GM21447 (cell line): Measurements from ENCODE around the gene UNC5C.

ENCODE experiments used
- ATAC-seq: cut with Tn5 transposase; IDR thresholded peaks from one replicate; pipeline ENCODE4 v1.9.1; 2021; ENCODE audit not compliant: unreplicated experiment

UNC5C gene

DNA sequence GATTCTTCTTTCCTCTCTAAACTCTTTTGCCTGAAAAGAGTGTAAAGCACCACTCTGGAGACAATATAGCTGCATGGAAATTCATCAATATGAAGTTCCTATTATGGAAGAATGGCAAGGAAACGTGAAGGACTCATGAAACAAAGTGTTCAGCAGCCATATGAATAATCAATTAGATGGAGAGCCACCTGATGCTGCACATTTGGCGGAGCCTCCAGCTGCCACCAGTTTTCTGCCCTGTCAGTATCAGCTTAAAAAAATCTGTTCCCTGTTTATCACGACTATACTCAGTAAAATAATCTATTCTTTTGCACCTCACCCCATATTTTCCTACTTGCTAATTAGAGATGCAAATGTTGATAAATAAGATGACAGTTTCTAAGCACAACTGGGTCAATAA lies 276.0 kb downstream of the UNC5C start:
- ATAC-seq, result no peak

DNA sequence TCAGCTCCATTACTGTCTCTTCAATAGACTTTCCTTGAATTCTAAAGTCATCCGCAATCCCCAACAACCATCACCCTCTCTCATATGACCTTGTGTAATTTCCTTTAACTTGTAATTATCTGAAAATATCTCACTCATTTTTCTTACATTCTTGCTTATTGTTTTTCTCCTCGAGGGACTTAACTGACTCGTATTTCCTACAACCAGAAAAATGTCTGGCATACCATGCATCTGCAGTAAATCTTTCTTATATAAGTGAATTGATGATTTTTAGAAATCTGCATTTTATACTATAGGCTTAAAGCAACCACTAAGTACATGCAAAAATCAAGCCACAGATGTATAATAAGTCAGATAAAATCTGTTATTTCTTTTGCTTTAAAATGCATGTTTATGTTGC lies 276.7 kb downstream of the UNC5C start:
- no peak for ATAC-seq

DNA sequence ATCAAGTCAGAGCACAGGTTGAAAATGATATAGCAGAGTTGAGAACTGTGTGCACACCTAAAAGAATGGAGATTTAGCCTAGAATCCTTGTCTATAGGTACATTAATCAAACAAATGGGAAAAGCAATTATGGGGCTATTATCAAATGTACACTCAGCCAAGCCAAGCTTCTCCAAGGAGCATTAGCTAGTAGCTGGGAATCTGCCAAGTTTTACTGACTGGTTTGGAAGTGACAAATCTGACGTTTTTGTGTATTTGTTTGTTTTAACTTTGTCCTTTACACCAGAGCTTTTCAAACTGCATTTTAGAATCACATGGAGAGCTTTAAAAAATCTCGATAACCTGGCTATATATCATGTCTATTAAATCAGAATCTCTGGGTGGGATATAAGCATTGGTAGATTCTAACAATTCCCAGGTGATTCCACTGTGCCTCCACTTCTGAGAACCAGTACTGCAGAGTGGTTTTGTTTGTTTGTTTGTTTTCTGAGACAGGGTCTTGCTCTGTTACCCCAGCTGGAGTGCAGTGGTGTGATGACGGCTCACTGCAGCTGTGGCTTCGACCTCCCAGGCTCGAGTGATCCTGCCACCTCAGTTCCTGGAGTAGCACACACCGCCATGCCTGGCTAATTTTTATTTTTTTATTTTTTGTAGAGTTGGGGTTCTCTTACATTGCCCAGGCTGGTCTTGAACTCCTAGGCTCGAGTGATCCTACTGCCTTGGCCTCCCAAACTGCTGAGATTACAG lies 279.8 kb downstream of the UNC5C start:
- ATAC-seq, result no peak

DNA sequence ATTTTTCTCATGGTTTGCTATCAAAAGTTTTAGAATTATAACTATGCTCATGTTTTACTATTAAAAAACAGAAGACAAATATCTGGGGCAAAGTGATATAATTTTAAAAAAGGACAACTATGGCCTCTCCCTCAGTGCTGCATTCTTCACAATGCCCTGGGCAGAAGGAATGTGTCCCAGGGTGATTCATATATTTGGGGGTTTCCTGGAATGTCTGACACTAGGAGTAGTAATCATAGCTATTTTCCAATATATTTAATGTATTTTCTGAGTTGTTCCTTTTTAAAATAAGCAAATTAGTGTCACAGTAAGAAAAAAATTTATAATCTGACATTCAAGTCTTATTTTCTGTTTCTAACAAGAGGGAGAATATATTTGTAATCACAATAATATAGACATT lies 281.7 kb downstream of the UNC5C start:
- no peak for ATAC-seq

DNA sequence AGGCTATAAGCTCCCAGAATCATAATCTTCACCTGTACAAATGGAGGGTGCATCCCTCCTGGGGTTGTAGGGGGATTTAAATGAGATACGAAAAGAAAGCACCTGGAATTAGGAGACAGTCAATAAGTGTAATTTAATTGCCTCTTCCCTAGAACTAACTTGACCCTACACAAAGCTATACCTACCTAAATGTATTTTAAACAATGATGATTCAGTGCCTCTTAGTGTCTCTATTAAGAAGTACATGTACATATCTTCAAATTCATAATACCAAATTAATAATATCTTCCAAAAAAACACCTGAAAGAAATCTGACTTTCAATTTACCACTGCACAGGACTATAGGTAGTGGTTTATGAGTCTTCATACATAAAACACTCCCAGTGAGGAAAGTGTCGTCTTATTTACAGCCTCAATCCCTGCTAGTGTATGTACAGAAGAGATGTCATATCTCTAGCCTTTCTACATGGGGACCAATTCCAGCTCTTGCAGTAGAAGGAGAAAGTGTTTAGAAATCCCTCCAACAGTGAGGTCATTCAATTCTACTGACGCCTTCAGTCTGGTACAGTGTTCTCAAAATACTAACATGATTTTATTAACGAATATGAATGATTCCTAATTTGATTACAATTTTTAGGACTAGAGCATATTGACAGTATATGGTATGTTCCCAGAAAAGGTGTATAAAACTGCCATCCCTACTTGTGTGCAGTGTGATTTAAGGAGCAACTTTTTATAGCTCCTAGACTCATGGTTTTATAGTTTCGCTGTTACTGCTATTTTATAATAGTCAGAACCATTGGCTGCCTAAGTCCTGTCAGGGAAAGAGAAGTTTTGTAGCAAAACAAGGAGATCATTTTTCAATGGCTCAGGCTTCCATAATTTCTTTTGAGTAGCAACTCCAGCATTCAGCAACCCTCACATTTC lies 282.7 kb downstream of the UNC5C start:
- no peak for ATAC-seq

DNA sequence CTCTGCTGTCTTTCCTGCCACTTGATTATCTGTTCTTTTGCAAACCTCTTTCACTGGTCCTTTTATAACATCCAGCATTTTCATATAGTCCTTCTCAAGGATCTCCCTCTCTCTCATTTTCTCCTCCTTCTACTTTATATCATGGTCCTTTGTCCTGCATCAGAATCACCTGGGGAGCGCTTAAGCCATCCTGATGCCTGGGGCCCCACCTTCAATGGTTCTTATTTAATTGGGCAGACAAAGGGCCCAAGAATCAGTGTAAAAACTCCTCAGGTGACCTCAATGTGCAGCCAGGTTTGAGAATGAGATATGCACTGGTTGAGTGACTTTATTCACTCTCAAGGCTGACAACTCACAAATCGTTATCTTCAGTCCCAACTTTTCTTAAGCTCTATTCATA lies 283.9 kb downstream of the UNC5C start:
- ATAC-seq, result no peak

DNA sequence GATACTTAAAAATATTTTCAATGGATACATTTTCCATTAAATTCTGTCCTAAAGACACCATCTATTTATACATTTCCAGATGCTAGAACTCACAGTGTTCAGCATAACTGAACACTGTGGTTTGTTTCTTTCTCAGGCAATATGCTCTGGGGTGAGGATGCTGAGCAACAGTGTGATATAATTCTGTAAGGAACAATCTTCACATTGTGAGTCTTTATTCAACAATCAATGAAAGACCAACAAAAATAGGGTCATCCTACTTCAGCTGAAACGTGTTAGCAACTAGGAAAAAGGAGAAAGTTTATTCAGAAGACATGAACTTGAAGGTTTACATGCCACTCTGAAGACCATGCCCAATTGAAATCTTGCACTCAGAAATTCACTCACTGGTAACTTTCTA lies 284.8 kb downstream of the UNC5C start:
- no peak for ATAC-seq

DNA sequence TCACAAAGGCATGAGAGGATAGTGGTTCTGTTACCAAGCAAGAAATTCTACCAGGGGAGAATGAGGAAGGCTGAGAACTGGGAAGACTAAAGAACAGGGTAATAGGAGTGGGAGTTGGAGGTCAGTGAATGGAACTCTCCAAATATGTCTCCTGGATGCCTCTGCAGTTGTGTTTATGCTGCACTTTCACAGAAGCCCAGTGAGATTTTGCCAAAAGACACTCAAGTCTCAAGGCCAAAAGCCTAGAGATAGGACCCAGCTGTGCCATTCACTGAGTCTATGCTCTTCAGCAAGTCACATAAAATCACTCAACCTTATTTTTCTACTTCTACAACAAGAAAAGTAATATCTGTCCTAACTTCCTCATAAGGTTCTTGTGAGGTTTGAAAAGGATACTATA lies 285.4 kb downstream of the UNC5C start:
- ATAC-seq, result no peak

DNA sequence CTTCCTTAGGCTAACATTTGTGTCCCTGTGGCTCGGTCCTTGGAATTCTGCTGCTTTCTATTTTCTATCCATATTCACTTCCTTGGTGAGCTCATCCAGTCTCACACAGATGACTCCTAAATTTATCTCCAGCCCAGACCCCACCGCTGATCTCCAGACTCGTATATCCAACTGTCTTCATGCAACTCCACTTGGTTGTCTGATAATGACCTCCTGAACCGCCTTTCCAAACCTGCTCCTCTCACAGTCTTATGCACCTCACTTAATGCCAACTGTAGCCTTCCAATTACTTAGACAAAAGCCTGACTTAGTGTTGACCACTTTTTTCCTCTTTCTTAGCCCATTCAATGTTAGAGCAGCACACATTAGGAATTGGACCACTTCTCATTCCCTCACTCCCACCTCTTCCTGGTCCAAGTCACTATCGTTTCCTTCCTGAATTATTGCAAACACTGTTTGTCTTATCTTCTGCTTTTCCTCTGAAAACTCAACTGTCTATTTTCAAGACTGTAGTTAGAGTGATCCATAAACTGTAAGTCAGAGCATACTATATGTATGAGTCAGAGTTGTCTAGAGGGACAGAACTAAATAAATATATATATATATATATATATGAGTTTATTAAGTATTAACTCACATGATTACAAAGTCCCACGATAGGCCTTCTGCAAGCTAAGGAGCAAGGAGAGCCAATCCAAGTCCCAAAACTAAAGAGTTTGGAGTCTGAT lies 292.5 kb downstream of the UNC5C start:
- ATAC-seq, result no peak

DNA sequence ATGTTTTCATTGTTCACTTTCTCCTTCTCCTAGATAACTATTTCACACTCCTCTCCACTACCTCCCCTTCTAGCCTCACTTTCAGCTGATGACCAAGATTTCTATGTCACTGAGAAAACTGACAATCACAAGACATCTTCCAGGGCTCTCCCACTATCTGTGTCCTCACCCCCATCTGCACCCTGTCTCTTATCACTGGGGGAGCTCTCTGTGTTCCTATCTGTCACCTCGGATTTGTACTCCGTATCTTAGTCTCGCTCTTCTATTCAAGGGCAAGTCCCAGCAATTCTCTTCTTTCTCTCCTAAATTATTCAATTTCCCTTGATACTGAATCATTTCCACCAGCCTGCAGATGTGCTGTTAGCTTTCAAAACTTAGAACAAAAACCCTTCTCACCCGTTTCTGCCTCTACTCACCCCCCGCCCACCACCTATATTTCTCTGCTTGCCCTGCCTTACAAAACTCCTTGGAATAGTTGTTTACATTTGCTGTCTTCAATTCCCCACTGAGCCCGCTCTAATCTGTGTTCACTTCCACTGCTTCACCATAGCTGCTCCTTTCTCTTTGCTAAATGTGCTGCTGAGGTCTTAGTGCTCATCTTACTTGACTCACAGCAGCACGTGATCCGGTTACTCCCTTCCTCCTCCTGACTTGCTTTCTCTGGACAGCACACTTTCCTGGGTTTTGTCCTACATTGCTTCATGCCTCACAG lies 293.2 kb downstream of the UNC5C start:
- ATAC-seq, result no peak

DNA sequence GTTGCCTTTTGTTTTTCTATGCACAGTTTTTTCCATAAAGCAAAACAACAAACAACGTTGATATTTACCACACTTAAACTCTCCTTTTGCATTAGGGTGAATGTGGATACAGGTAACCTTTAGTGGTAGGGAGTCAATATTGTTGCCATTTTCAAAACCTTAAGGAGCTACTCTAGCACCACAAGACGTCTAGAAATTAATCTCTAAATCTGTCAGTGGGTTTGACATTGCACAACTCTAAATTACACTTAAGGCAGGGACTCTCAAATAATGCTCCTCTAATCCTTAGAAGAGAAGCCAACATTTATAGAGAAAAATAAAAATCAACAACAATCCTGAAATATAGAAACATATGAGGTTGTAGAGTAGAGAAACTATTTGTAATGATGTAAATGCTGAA lies 297.2 kb downstream of the UNC5C start:
- ATAC-seq, result no peak

DNA sequence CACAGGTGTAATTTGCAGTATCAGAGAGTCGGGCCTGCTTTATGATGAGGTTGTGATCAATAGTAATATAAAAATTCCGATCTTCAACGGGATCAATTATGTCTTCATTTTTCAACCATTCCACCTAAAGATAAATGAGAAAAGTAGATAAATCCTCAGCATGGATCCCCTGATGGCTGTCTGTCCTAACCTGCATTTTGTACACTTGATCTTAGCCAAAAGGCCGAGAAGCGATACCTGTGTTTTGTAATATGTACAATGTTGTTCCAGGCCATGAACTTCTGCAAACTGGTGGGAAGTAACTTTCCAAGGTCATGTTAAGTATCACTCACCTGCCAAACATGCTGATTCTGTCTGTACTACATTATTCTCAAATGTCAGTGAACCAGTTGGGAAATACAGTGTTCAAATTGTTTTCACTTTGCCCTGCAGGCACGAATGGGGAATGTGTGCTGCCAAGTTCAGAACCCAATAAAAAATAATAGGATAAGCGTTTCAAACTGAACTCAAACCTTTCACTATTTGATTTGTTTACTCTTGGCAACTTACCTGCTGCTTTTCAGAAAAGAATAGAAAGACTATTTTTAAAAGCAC lies 298.1 kb downstream of the UNC5C start:
- ATAC-seq, result no peak

DNA sequence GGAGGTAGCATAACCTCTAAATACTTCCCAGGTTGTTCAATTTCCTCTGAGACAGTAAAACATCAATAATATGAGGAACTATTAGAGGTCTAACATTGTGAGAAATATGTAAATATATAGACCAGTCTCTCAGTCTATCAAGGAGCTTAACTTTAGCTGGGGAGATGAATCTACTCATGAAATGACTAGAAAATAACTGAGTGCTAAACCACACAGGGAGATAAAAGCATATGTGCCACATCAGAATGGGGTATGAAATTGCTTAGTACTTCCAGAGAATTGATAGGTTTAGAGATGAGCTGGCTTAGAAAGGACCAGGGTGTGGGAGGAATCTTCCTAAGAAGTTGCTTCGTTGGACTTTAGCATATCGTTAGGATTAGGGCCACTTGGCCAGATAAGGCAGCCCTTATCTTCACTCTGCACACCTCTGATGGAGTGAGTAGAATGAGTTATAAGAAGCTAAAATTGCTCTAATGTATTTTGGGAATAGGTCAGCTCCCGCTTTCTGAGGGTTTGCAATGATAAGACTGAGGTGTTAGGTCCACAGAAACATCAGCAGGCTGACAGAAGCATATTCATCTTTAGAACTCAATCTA lies 299.2 kb downstream of the UNC5C start:
- ATAC-seq, result no peak

DNA sequence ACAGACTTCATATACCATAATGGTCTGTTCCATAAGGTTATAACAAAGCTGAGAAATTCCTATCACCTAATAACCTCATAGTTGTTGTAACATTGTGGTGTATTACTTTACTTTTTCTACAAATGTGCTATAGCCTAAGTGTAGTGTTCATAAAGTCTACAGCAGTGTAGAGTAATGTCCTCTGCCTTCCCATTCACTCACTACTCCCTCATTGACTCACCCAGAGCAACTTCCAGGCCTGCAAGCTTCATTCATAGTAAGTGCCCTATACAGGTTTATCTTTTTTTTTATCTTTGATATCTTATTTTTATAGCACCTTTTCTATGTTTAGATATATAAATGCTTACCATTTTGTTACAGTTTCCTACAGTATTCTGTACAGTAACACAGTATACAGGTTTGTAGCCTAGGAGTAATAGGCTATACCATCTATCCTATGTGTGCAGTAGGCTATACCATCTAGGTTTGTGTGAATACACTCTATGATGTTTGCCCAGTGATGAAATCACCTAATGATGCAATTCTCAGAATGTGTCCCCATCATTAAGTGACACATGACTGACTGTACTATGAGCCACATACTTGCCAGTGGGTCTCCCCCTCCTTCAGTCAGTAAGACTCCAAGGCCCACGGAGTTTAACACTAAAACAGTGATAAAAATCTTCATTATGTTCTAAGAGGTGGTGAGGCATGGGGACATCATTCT lies 299.9 kb downstream of the UNC5C start:
- ATAC-seq, result no peak

DNA sequence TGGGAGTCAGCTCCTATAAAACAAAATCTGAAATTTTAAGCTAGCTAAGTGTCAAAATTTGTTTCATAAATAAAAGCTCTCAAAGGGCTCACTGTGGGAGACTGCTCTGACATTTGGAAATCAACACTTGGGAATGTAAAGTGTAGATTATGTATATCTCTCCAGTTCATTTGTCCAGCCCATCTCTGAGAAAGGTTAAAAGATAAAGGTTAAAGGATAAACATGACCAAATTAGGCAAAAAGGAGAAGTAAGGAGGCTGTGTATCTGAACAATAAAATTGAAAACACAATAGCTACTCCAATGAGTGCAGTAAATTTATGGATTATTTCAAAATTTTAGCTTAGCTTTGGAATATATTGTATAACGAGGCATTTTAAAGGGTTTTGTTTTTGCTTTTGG lies 304.9 kb downstream of the UNC5C start:
- no peak for ATAC-seq

DNA sequence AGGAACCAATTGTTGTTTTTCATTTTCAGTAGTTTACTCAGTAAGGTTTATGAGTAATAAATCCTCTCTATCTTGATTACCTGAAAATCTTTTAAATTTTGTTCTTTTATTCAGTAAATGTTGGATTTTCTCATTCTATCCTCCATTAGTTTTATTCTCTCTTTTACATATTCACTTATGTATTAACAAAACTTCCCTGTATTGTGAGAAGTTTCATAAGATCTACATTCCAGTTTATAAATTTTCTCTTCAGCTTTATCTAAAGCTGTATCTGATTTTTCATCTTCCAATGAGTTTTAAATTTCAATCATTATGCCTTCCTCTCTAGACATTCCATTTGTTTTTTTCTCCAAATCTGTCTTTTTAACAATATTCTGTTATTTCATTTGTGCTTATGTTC lies 310.2 kb downstream of the UNC5C start:
- no peak for ATAC-seq

DNA sequence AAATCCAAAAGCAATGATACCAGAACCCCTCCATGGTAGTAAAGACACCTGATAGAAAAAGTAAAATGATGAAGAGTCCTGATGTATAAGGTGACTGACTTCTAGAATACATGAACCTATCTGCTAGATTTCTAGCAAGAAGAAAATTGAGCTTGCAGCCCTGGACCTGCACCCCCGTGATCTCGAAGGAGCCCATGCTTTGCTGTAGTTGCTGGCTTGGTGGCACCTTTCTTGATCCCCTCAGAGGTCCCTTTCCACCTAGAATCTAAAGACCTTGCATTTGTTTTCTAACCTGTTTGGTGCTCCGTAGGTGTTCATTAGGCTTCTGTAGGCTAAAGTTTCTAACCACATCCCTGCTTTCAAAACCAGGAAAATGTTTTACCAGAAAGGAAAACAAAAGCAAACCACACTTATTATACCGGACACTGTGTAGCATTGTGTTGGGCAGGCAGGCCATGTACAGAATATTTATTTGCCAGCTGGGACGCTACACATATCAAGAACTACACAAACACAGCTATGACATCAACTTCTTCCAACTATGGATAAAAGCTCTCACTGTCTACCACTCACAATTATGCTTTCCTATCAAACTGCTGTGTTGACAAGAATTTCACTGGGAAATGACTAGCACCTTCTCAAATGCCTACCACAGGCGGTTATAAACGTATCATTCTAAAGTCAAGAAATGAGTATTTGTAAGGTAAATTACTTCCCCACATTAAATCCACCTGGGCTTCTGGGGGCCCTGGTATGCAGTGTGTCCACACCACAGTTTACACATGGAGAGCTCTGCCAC lies 316.2 kb downstream of the UNC5C start:
- no peak for ATAC-seq

DNA sequence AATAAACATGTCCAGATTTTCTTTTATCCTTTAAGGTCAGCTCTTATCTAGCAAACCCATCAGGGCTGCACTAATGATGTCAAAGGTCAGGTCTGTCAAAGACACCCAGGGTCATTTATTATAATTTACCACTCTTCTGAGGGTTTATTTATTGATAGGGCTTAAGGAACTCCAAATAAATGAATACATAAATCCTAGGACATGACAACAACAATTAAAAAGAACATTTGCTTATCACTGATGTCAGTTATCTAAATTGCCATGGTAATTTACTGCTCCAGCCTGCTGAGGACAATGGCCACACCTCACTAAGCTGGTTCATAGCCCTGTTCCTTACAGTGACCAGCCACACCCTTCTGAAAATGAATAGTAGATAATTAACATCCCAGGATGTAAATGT lies 317.1 kb downstream of the UNC5C start:
- no peak for ATAC-seq

DNA sequence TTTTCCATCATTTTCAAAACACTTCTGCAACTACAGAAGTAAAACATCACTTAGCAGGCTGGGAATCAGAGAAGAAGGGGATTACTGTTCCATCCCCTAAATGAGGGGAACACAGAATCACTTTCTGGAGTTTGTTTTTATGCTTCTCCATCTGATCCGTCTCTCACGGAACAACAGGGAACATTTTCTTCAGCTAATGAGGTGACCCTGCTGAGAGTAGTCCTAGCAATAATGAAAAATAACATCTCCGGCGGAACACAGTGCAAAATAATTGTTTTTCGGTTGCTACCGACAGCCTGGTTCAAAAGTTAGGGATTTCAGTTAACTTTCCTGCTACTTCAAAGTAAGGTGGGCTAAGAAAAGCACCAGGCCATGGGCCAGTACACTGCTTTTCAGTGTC lies 322.9 kb downstream of the UNC5C start:
- ATAC-seq, result no peak
